Loucy (cell line): ENCODE results near the gene TUBB4B.

Source experiments
- H2AFZ ChIP-seq: fragments of 200-600 bp; sonication (generic); 2 replicates; pipeline ENCODE4 v1.6.0; 2016; ENCODE audit warnings: antibody characterized with exemption, mild to moderate bottlenecking, low read length, moderate library complexity
- H3F3A ChIP-seq: fragments of 200-600 bp; 2 replicates; pipeline ENCODE4 v1.6.0; 2016; ENCODE audit warnings: antibody characterized with exemption, low read depth, mild to moderate bottlenecking
- H3K27me3 ChIP-seq: fragments of 200-600 bp; sonication (generic); 2 replicates; pipeline ENCODE4 v1.6.1; 2014; ENCODE audit warnings: low read length, mild to moderate bottlenecking; ENCODE audit not compliant: insufficient read depth, poor library complexity, severe bottlenecking
- H3K36me3 ChIP-seq: fragments of 200-600 bp; sonication (generic); 2 replicates; pipeline ENCODE4 v1.6.1; 2016; ENCODE audit warnings: low read length; ENCODE audit not compliant: insufficient read depth
- H3K4me1 ChIP-seq: fragments of 200-600 bp; sonication (generic); 2 replicates; pipeline ENCODE4 v1.5.1; 2014; ENCODE audit warnings: low read length, mild to moderate bottlenecking; ENCODE audit not compliant: insufficient read depth, poor library complexity, severe bottlenecking
- H3K4me2 ChIP-seq: fragments of 200-600 bp; sonication (generic); 2 replicates; pipeline ENCODE4 v1.6.0; 2014; ENCODE audit warnings: antibody characterized with exemption, low read length, low read depth, mild to moderate bottlenecking; ENCODE audit not compliant: poor library complexity, severe bottlenecking
- H3K4me3 ChIP-seq: fragments of 200-600 bp; sonication (generic); 2 replicates; pipeline ENCODE4 v1.5.1; 2014; ENCODE audit warnings: low read length, mild to moderate bottlenecking, mixed read lengths; ENCODE audit not compliant: poor library complexity, severe bottlenecking
- H3K79me2 ChIP-seq: fragments of 200-600 bp; sonication (generic); 2 replicates; pipeline ENCODE4 v1.6.1; 2014; ENCODE audit warnings: low read length; ENCODE audit not compliant: insufficient read depth
- H3K9ac ChIP-seq: fragments of 200-600 bp; sonication (generic); 2 replicates; pipeline ENCODE4 v1.6.0; 2014; ENCODE audit warnings: mild to moderate bottlenecking, low read depth, low read length, moderate library complexity; ENCODE audit not compliant: poor library complexity, severe bottlenecking
- H3K9me2 ChIP-seq: fragments of 200-600 bp; sonication (generic); replicated peaks from 2 replicates; pipeline ENCODE4 v1.6.1; 2016; ENCODE audit warnings: low read depth, low read length, mixed read lengths
- H3K9me3 ChIP-seq: fragments of 200-600 bp; sonication (generic); 2 replicates; pipeline ENCODE4 v1.6.1; 2014; ENCODE audit warnings: mild to moderate bottlenecking, antibody characterized with exemption, low read length, low read depth; ENCODE audit not compliant: insufficient read depth
- H4K20me1 ChIP-seq: fragments of 200-600 bp; sonication (generic); 2 replicates; pipeline ENCODE4 v1.6.0; 2014; ENCODE audit warnings: antibody characterized with exemption, low read length, mild to moderate bottlenecking; ENCODE audit not compliant: insufficient read depth, poor library complexity, severe bottlenecking
- EZH2phosphoT487 ChIP-seq: fragments of 200-600 bp; IDR thresholded peaks from 2 replicates; pipeline ENCODE4 v1.6.1; 2018; ENCODE audit warnings: antibody characterized with exemption, mild to moderate bottlenecking, moderate library complexity, borderline replicate concordance
- TF ChIP-seq, protein P1 (sequence below): fragments of 200-600 bp; sonication (generic); conservative IDR thresholded peaks from 2 replicates; pipeline ENCODE4 v1.5.1; 2014; ENCODE audit warnings: mild to moderate bottlenecking, antibody characterized with exemption, low read length

Gene TUBB4B

DNA sequence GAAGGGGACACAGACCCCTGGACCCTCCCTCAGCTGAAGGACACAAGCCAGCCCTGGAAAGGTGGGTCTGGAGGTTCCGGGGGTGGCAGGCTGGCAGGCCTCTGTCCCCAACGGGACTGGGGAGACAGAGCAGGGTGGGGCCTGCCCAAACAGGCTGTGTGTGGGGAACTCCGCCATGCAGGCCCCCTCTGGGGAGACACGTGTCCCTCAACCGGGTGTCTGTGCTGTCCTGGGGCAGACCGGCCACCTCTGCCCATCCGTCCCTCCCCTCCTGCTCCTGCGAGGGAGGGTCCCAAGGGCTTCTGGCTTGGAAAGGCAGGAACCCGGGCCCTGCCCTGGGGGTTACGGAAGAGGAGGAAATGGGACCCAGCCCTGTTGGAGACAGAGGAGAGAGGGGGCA, 9.0 kb upstream of the TUBB4B start:
- Histone ChIP-seq H2AFZ (no peak overlapping the region), H3K36me3 (no peaks in the 10 kb centered on the region), H3K27me3 (no peaks in the 10 kb centered on the region), H3K9me2 (no peaks in the 10 kb centered on the region), H3F3A (no peaks in the 10 kb centered on the region), H3K4me2 (no peak overlapping the region), H3K4me1 (peaks cover 6% of the 10 kb centered on the region), H3K9me3 (no peaks in the 10 kb centered on the region), H4K20me1 (no peaks in the 10 kb centered on the region), H3K4me3 (no peak overlapping the region), H3K79me2 (no peaks in the 10 kb centered on the region), H3K9ac (no peak overlapping the region)
- TF ChIP-seq, protein P1, sequence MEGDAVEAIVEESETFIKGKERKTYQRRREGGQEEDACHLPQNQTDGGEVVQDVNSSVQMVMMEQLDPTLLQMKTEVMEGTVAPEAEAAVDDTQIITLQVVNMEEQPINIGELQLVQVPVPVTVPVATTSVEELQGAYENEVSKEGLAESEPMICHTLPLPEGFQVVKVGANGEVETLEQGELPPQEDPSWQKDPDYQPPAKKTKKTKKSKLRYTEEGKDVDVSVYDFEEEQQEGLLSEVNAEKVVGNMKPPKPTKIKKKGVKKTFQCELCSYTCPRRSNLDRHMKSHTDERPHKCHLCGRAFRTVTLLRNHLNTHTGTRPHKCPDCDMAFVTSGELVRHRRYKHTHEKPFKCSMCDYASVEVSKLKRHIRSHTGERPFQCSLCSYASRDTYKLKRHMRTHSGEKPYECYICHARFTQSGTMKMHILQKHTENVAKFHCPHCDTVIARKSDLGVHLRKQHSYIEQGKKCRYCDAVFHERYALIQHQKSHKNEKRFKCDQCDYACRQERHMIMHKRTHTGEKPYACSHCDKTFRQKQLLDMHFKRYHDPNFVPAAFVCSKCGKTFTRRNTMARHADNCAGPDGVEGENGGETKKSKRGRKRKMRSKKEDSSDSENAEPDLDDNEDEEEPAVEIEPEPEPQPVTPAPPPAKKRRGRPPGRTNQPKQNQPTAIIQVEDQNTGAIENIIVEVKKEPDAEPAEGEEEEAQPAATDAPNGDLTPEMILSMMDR: no peak
- TF ChIP-seq EZH2phosphoT487: no peak

DNA sequence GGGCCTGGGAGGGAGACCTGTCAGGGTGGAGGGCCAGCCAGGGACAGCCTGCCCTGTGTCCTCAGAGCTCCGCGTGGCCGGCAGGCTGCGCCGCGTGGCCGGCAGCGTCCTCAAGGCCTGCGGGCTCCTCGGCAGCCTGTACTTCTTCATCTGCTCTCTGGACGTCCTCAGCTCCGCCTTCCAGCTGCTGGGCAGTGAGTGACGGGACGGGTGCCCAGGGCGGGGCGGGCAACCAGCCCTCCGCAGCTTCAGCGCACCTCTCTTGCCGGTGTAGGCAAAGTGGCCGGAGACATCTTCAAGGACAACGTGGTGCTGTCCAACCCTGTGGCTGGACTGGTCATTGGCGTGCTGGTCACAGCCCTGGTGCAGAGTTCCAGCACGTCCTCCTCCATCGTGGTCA, 8.6 kb upstream of the TUBB4B start:
- Histone ChIP-seq H3K27me3 (no peaks in the 10 kb centered on the region), H3F3A (no peaks in the 10 kb centered on the region), H3K9me3 (no peaks in the 10 kb centered on the region), H3K4me1 (peaks cover 10% of the 10 kb centered on the region), H3K4me3 (no peak overlapping the region), H2AFZ (no peak overlapping the region), H3K9ac (no peak overlapping the region), H3K36me3 (no peaks in the 10 kb centered on the region), H3K9me2 (no peaks in the 10 kb centered on the region), H3K79me2 (peaks cover 2% of the 10 kb centered on the region; the same call in 1 of the 2 replicates), H4K20me1 (no peaks in the 10 kb centered on the region), H3K4me2 (no peak overlapping the region)
- no peak for TF ChIP-seq EZH2phosphoT487
- TF ChIP-seq, protein P1: no peak

DNA sequence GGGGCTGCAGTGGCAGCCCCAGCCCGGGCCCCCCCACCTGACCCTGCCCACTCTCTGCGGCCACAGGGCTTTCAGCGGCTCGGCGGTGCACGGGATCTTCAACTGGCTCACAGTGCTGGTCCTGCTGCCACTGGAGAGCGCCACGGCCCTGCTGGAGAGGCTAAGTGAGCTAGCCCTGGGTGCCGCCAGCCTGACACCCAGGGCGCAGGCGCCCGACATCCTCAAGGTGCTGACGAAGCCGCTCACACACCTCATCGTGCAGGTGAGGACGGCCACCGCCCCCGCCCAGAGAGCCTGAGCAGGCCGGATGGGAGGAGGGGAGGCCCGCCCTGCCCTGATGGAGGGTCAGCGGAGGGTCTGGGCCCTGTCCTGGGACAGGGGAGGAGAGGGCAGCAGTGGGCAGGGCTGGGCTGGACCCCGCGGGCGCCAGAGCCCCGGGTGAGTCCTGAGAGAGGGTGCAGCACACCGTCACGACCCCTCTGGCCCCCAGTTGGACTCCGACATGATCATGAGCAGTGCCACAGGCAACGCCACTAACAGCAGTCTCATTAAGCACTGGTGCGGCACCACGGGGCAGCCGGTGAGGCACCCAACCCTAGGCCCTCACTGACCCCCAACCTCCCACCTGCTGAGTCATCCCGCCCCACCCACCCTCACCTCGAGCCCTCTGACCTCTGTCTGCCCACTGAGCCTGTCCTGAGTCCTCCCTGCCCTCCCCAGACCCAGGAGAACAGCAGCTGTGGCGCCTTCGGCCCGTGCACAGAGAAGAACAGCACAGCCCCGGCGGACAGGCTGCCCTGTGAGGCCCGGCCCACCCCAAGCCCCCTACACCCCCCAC, 7.7 kb upstream of the TUBB4B start:
- peaks cover 9% of the 10 kb centered on the region; the same call in 1 of the 2 replicates for H3K79me2 ChIP-seq
- no peaks in the 10 kb centered on the region for H3F3A ChIP-seq
- no peak for TF ChIP-seq EZH2phosphoT487
- TF ChIP-seq, protein P1: no peak
- H4K20me1 ChIP-seq: no peaks in the 10 kb centered on the region
- no peak overlapping the region for H3K4me3 ChIP-seq
- H3K36me3 ChIP-seq: no peaks in the 10 kb centered on the region
- no peaks in the 10 kb centered on the region for H3K9me2 ChIP-seq
- H2AFZ ChIP-seq: no peak overlapping the region
- H3K4me2 ChIP-seq: no peak overlapping the region
- no peaks in the 10 kb centered on the region for H3K27me3 ChIP-seq
- no peak overlapping the region for H3K9ac ChIP-seq
- peaks cover 18% of the 10 kb centered on the region for H3K4me1 ChIP-seq
- no peaks in the 10 kb centered on the region for H3K9me3 ChIP-seq
